CD4-positive, alpha-beta memory T cell (primary cell): ENCODE data around the gene AXIN2. TPM values are rescaled to one million over a fixed set of nuclear protein-coding genes. Genes with fewer than 3 reads are reported as not detected.

Experiments used
- CTCF ChIA-PET: fragments of 350-600 bp; sonication (Branson Sonifier 250); formaldehyde crosslinking; loops from one replicate; lab custom pipeline; 2021; ENCODE audit warnings: inconsistent platforms; ENCODE audit not compliant: partially characterized antibody; lab: Charles Lee
- POLR2A ChIA-PET: fragments of 350-600 bp; sonication (Branson Sonifier 250); formaldehyde crosslinking; loops from one replicate; lab custom pipeline; 2021; ENCODE audit not compliant: partially characterized antibody; lab: Charles Lee
- DNase-seq, 5 donors: peaks; one replicate each; pipeline versions ENCODE4 v3.0.0 to v3.0.0-alpha.2; 2020 to 2022; ENCODE audit warnings: mixed read lengths in 1 of 5
- H3K27ac ChIP-seq: one replicate; pipeline ENCODE4 v1.7.0; 2013; ENCODE audit warnings: low read depth, low read length
- H3K27me3 ChIP-seq: 2 replicates; pipeline ENCODE4 v1.7.0; 2013; ENCODE audit warnings: mild to moderate bottlenecking, low read length, moderate library complexity; ENCODE audit not compliant: insufficient read depth
- H3K36me3 ChIP-seq: 2 replicates; pipeline ENCODE4 v1.7.0; 2013; ENCODE audit warnings: mild to moderate bottlenecking, low read length, moderate library complexity; ENCODE audit not compliant: insufficient read depth
- H3K4me1 ChIP-seq: 2 replicates; pipeline ENCODE4 v1.7.0; 2013; ENCODE audit warnings: mild to moderate bottlenecking, low read length, moderate library complexity; ENCODE audit not compliant: insufficient read depth
- H3K4me3 ChIP-seq, 2 donors: one replicate each; pipeline ENCODE4 v1.7.0; 2013; ENCODE audit warnings: low read length in 2 of 2, mild to moderate bottlenecking in 1 of 2
- H3K9me3 ChIP-seq, 2 donors: one replicate each; pipeline ENCODE4 v1.7.0; 2013; ENCODE audit warnings: low read length in 2 of 2, control low read depth in 1 of 2; ENCODE audit not compliant: control insufficient read depth in 1 of 2
- H3K27ac Mint-ChIP-seq, 7 donors: one replicate each; pipeline ENCODE4 v1.8.0; 2020 to 2021; ENCODE audit warnings: mixed read lengths in 7 of 7, mild to moderate bottlenecking in 6 of 7, inconsistent platforms in 3 of 7, moderate library complexity in 3 of 7
- H3K27me3 Mint-ChIP-seq, 2 donors: one replicate each; pipeline ENCODE4 v1.8.0; 2020 to 2021; ENCODE audit warnings: mixed read lengths in 2 of 2
- H3K36me3 Mint-ChIP-seq, 2 donors: one replicate each; pipeline ENCODE4 v1.8.0; 2020 to 2021; ENCODE audit warnings: mixed read lengths in 2 of 2, inconsistent platforms in 1 of 2, mild to moderate bottlenecking in 1 of 2
- H3K4me1 Mint-ChIP-seq, 4 donors: one replicate each; pipeline ENCODE4 v1.8.0; 2020 to 2021; ENCODE audit warnings: mixed read lengths in 4 of 4, mild to moderate bottlenecking in 1 of 4
- H3K4me3 Mint-ChIP-seq, 8 donors: one replicate each; pipeline ENCODE4 v1.8.0; 2020 to 2021; ENCODE audit warnings: mixed read lengths in 8 of 8, mild to moderate bottlenecking in 7 of 8, moderate library complexity in 6 of 8, inconsistent platforms in 3 of 8
- H3K9me3 Mint-ChIP-seq, 8 donors: one replicate each; pipeline ENCODE4 v1.8.0; 2020 to 2021; ENCODE audit warnings: mixed read lengths in 8 of 8, mild to moderate bottlenecking in 5 of 8, inconsistent platforms in 3 of 8, moderate library complexity in 1 of 8
- intact Hi-C: fragments of 100-400 bp; cut with micrococcal nuclease; formaldehyde crosslinking; loops from one replicate; pipeline ENCODE4 v1.15.1; 2023
- polyA plus RNA-seq, 2 donors: library from polyadenylated mRNA; unstranded; fragments of 300-500 nt; fragmentation: Illumina TruSeq; gene quantifications; one replicate each; pipeline ENCODE4 v1.2.3, GENCODE V29; 2021
- total RNA-seq, 2 experiments: library from RNA; stranded (reverse); gene quantifications; one replicate each; pipeline ENCODE4 v1.2.3, GENCODE V29; 2021

The AXIN2 gene
- total and polyA plus RNA-seq, 4 experiments from 2014 or later: 3.4 to 30.3 (median 20.9) TPM

GRCh38 chr17:65589321-65589720, 27.9 kb upstream of the AXIN2 start:
- H3K4me3 ChIP-seq: no peak overlapping the region
- CTCF ChIA-PET: no interaction called here
- Mint-ChIP-seq H3K4me1 (peaks cover 12 to 31% (median 14%) of the 10 kb centered on the region in 4 donors), H3K27me3 (peaks cover 4 to 5% of the 10 kb centered on the region in 2 donors), H3K27ac (no peak overlapping the region), H3K36me3 (no peaks in the 10 kb centered on the region), H3K9me3 (no peaks in the 10 kb centered on the region), H3K4me3 (no peak overlapping the region)
- DNase-seq: no peak
- no peaks in the 10 kb centered on the region for H3K36me3 ChIP-seq
- no peaks in the 10 kb centered on the region for H3K27me3 ChIP-seq
- POLR2A ChIA-PET: no interaction called here
- no peaks in the 10 kb centered on the region for H3K9me3 ChIP-seq
- intact Hi-C loops: no loop called here
- no peak overlapping the region for H3K27ac ChIP-seq
- peaks cover 9% of the 10 kb centered on the region for H3K4me1 ChIP-seq

DNA sequence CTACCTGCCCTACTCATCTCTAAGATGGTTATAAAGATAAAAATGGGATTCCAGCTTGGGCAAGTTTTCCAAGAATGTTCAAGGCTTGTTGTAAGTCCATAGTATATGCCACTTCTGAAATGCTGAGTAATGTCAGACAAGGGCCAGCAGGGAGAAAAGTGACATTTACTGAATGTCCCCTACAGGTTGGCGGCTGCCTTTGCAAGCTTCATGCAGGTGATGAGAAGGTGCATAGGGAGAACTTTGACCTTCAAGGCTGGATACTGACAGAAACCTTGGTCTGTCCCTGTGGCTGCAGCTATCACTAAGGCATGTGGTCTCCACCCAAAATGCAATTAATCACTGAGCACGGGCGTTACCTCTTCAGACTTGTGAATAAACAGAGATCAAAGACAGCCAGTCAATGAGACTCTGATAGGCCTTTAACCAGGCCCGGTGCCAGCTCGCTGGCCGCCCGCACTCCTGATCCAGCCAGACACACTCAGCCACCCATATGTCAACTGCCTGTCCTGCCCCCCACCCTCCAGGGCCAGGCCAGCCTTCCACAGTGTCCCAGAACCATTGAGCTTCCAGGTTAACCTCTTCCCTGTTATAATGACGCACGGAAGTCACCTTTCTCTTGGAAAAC, 26.8 kb upstream of the AXIN2 start:
- DNase-seq: no peak
- ChIA-PET POLR2A (no interaction called here), CTCF (no interaction called here)
- no peaks in the 10 kb centered on the region for H3K27me3 ChIP-seq
- no peak overlapping the region for H3K4me3 ChIP-seq
- no peaks in the 10 kb centered on the region for H3K9me3 ChIP-seq
- H3K36me3 ChIP-seq: no peaks in the 10 kb centered on the region
- H3K27ac ChIP-seq: no peak overlapping the region
- Mint-ChIP-seq H3K27me3 (peaks cover 4 to 5% of the 10 kb centered on the region in 2 donors), H3K27ac (peak overlapping the region in 1 of 7 donors; percentile 3), H3K4me1 (peaks cover 10 to 28% (median 11%) of the 10 kb centered on the region in 4 donors), H3K9me3 (no peaks in the 10 kb centered on the region), H3K36me3 (no peaks in the 10 kb centered on the region), H3K4me3 (no peak overlapping the region)
- intact Hi-C loops: no loop called here
- H3K4me1 ChIP-seq: peaks cover 16% of the 10 kb centered on the region

GRCh38 chr17:65587534-65588180, 26.2 kb upstream of the AXIN2 start:
- Mint-ChIP-seq H3K36me3 (no peaks in the 10 kb centered on the region), H3K9me3 (no peaks in the 10 kb centered on the region), H3K4me1 (peaks cover 10 to 28% (median 11%) of the 10 kb centered on the region in 4 donors), H3K27ac (no peak overlapping the region), H3K27me3 (peaks cover 3 to 4% of the 10 kb centered on the region in 2 donors), H3K4me3 (no peak overlapping the region)
- CTCF ChIA-PET: no interaction called here
- Histone ChIP-seq H3K36me3 (no peaks in the 10 kb centered on the region), H3K27ac (no peak overlapping the region), H3K4me1 (peaks cover 16% of the 10 kb centered on the region), H3K4me3 (no peak overlapping the region), H3K27me3 (no peaks in the 10 kb centered on the region), H3K9me3 (no peaks in the 10 kb centered on the region)
- DNase-seq: no peak
- intact Hi-C loops: no loop called here
- POLR2A ChIA-PET: no interaction called here

DNA sequence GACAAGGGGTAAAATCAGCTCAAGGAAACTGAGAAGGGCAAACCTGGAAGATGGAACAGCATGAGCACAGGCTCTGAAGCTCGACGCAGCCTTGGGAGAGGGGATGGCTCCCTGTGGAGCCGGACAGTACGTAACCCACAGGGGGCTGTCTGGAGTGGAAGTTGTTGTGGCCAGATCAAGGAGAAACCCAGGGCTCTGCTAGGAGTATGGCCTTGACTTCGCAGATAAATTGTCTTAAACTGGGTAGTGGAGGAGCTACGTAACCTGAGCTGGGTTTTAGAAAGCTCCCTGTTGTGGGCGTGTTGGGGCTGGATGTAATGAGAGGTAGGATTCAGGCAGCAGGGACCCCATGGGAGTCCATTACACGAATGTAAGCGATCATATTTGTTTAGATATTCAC, 25.5 kb upstream of the AXIN2 start:
- Histone ChIP-seq H3K4me1 (peaks cover 16% of the 10 kb centered on the region), H3K27ac (no peak overlapping the region), H3K36me3 (no peaks in the 10 kb centered on the region), H3K9me3 (no peaks in the 10 kb centered on the region), H3K27me3 (no peaks in the 10 kb centered on the region), H3K4me3 (no peak overlapping the region)
- Mint-ChIP-seq H3K4me3 (no peak overlapping the region), H3K9me3 (no peaks in the 10 kb centered on the region), H3K27ac (no peak overlapping the region), H3K36me3 (no peaks in the 10 kb centered on the region), H3K27me3 (peaks cover under 1 to 4% of the 10 kb centered on the region in 2 donors), H3K4me1 (peaks cover 10 to 28% (median 11%) of the 10 kb centered on the region in 4 donors)
- ChIA-PET CTCF (no interaction called here), POLR2A (no interaction called here)
- intact Hi-C loops: no loop called here
- no peak for DNase-seq

DNA sequence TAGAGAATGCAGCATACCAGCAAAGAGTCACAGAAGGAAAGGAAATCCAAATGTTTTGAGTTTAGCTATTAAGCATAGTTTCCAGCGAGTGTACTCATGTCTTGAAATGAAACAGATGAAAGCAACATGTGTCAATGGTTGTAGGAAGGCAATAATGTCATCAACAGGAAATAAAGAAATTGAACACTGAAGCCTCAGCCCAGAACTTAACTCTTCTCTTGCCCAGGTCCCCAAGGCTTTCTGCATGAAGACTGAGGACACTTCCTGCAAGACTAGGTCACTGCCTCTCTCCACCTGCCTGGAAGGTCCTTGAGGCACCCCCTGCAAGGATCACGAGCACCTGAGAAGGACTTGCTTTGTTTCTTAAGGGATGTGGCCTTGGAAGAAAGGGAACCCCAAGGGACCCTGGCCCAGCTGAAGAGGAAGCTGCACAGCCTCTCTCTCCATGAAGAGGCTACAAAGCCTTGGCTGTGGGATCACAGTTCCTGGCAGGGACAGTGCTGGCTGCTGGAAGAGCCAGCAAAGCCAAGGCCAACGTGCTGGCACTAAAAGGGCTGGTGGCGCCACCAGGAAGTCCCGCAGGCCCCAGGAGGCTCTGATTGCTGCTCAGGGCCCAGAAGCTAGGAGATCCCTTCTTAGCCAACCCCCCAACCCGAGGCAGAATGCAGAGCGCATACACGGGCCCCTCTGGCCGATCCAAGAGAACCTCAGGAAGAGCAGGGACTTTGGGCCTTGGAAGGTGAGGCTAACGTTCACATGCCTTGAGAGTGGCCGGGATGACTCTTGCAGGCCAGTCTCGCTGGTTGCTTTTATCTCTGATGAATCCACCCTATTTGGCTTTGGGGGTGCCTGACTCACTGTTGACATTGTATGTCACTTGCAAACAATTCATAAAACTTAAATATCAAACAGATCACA, 23.4 kb upstream of the AXIN2 start:
- no peak overlapping the region for H3K4me3 ChIP-seq
- intact Hi-C loops: no loop called here
- Mint-ChIP-seq H3K4me1 (peaks cover 10 to 28% (median 11%) of the 10 kb centered on the region in 4 donors), H3K27me3 (no peaks in the 10 kb centered on the region), H3K36me3 (no peaks in the 10 kb centered on the region), H3K27ac (peak overlapping the region in 1 of 7 donors; percentile 49), H3K9me3 (no peaks in the 10 kb centered on the region), H3K4me3 (peak overlapping the region in 3 of 8 donors; percentile 1 to 39 (median 27))
- ChIA-PET CTCF (no interaction called here), POLR2A (no interaction called here)
- H3K36me3 ChIP-seq: no peaks in the 10 kb centered on the region
- H3K27ac ChIP-seq: no peak overlapping the region
- no peaks in the 10 kb centered on the region for H3K27me3 ChIP-seq
- DNase-seq: peak in 1 of 5 donors; percentile 6
- H3K4me1 ChIP-seq: peaks cover 16% of the 10 kb centered on the region
- no peaks in the 10 kb centered on the region for H3K9me3 ChIP-seq

GRCh38 chr17:65583921-65584603, 22.6 kb upstream of the AXIN2 start:
- ChIA-PET POLR2A (no interaction called here), CTCF (interaction anchor here (0.7 kb wide), 1 partner anchor 785 kb away, joined by 3 read pairs; no protein-coding TSS in a partner anchor)
- H3K4me3 Mint-ChIP-seq: peak overlapping the region in 2 of 8 donors; percentile 27 to 39
- Histone ChIP-seq H3K27me3 (no peaks in the 10 kb centered on the region), H3K4me3 (no peak overlapping the region), H3K27ac (no peak overlapping the region), H3K36me3 (no peaks in the 10 kb centered on the region), H3K9me3 (no peaks in the 10 kb centered on the region), H3K4me1 (peaks cover 16% of the 10 kb centered on the region)
- no peak for DNase-seq
- peaks cover 10 to 28% (median 11%) of the 10 kb centered on the region in 4 donors for H3K4me1 Mint-ChIP-seq
- H3K27me3 Mint-ChIP-seq: no peaks in the 10 kb centered on the region
- H3K36me3 Mint-ChIP-seq: no peaks in the 10 kb centered on the region
- H3K9me3 Mint-ChIP-seq: no peaks in the 10 kb centered on the region
- peak overlapping the region in 2 of 7 donors; percentile 19 to 49 for H3K27ac Mint-ChIP-seq
- intact Hi-C loops: no loop called here
